GM12891 (cell line): ENCODE results near the gene DPP10.

Experiments
- POLR2AphosphoS5 ChIP-seq: IDR thresholded peaks from 2 replicates; pipeline ENCODE4 v1.6.1; 2011; ENCODE audit warnings: low read depth, low read length, control low read depth
- TAF1 ChIP-seq: IDR thresholded peaks from 2 replicates; pipeline ENCODE4 v1.6.1; 2011; ENCODE audit warnings: low read depth, low read length, control low read depth

DNA sequence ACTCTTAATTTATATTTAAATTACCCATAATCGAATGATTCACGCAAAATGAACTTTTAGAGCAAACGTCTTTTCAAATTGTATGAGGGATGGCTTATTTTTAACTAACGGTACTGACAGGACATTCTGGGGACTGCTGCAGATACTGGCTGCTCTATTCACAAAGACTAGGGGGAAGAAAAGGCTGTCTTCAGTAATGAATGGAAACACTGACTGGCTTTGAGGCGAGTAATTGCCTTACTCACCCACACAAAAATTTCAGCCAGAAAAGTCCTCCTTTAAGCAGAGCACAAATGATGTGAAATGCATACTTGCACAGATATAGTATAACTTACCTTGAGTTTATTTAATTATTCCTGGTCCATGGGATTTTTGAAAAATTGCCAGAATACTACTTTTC lies 852.6 kb downstream of the DPP10 start:
- TF ChIP-seq POLR2AphosphoS5 (no peak), TAF1 (no peak)
